Vagina (tissue), 2 donors: ENCODE data around the gene RBM18.

Source experiments
- CTCF ChIP-seq, 3 experiments: fragments of 450-650 bp in 2 of 3; fragments of 200-600 bp in 1 of 3; sonication (generic) in 1 of 3; IDR thresholded peaks; one replicate each; pipeline ENCODE4 v1.5.1; 2017 to 2019; ENCODE audit warnings: antibody characterized with exemption in 3 of 3, mild to moderate bottlenecking in 2 of 3, moderate library complexity in 2 of 3
- POLR2AphosphoS5 ChIP-seq, 2 donors: sonication (generic); formaldehyde crosslinking; IDR thresholded peaks; one replicate each; pipeline ENCODE4 v1.9.0; 2017; ENCODE audit warnings: antibody characterized with exemption in 2 of 2, mild to moderate bottlenecking in 2 of 2, low read depth in 1 of 2; ENCODE audit not compliant: insufficient read depth in 1 of 2

GRCh38 chr9:122268041-122268814, 3.6 kb upstream of the RBM18 start:
- no peak for TF ChIP-seq CTCF (IDR thresholded peaks at IDR 0.05)
- no peak for TF ChIP-seq POLR2AphosphoS5 (IDR thresholded peaks at IDR 0.05; ENCODE audit: insufficient read depth in 1 of 2, low read depth in 1 of 2)
